Upper lobe of right lung (tissue), 1 donor: ENCODE data around the gene CHRNB1. TPM values are rescaled to one million over a fixed set of nuclear protein-coding genes. Genes with fewer than 3 reads are reported as not detected.
A peak's percentile ranks its signal among the peaks of the same experiment; 100 is the strongest.
"Not testable (repeated sequence)": the region's sequence is repeated elsewhere in the genome, so short reads cannot be mapped to it uniquely, and the experiment has no call there.

Experiments
- ATAC-seq: fragments of 200-7000 bp; cut with Tn5 transposase; one replicate; pipeline ENCODE4 v1.9.1; 2020; ENCODE audit warnings: mild to moderate bottlenecking, moderate library complexity
- DNase-seq: peaks from one replicate; pipeline ENCODE4 v3.0.0-alpha.2; 2020
- H3K27ac ChIP-seq: fragments of 200-600 bp; one replicate; pipeline ENCODE4 v1.8.0; 2022
- H3K27me3 ChIP-seq: fragments of 200-600 bp; one replicate; pipeline ENCODE4 v1.8.0; 2022; ENCODE audit warnings: mild to moderate bottlenecking
- H3K36me3 ChIP-seq: fragments of 200-600 bp; one replicate; pipeline ENCODE4 v1.8.0; 2022
- H3K4me1 ChIP-seq: fragments of 200-600 bp; one replicate; pipeline ENCODE4 v1.8.0; 2022
- H3K4me3 ChIP-seq: fragments of 200-600 bp; one replicate; pipeline ENCODE4 v1.8.0; 2022; ENCODE audit warnings: mild to moderate bottlenecking
- H3K9me3 ChIP-seq: fragments of 200-600 bp; one replicate; pipeline ENCODE4 v1.8.0; 2022
- CTCF ChIP-seq: fragments of 200-600 bp; IDR thresholded peaks from one replicate; pipeline ENCODE4 v1.8.0; 2022; ENCODE audit warnings: antibody characterized with exemption
- intact Hi-C: fragments of 100-400 bp; cut with DNase I; formaldehyde crosslinking; loops from one replicate; pipeline ENCODE4 v1.11.0; 2022
- total RNA-seq: library from RNA; stranded (reverse); fragmentation: NEBNext Ultra II Directional; extraction: Animal tissue kit (Norgen Biotek cat#: 25700); gene quantifications from one replicate; pipeline ENCODE4 v1.2.1, GENCODE V29; 2021
- donor health status: DM: no; HTN: yes; CAD: no; lungs with severe emphysema.

CHRNB1 gene
- total RNA-seq, 1 donor from 2014 or later: 10.1 TPM

GRCh38 chr17:7480089-7480384 is 35.2 kb downstream of the CHRNB1 start:
- no peak for TF ChIP-seq CTCF
- intact Hi-C loops: no loop called here
- Histone ChIP-seq H3K36me3 (no peaks in the 10 kb centered on the region), H3K9me3 (no peaks in the 10 kb centered on the region), H3K27ac (peak overlapping the region; percentile 99), H3K4me1 (peaks cover 32% of the 10 kb centered on the region), H3K27me3 (no peaks in the 10 kb centered on the region), H3K4me3 (peak overlapping the region; percentile 90)
- ATAC-seq: no peak
- DNase-seq: no peak

DNA sequence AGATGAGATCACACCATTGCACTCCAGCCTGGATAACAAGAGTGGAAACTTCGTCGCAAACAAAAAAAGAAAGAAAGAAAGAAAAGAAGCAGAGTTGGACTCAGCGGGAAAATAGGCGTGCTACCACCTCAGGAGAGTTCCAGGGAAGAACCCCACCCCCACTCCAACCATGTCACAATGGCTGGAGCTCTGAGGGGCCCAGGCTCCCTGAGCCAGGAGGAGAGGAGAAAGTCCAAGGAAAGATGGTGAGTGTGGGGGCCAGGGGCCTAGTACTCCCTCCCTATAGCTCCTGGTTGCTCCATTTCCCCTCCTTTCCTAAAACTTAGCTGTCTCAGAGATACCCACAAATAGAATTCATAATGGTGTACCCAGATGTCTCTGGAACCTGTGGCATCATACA is 36.4 kb downstream of the CHRNB1 start, which contains the start of gene SLC35G6:
Gene SLC35G6, plus strand, starts transcription at position 172 of the 400 bp plus-strand sequence. Its CDS starts 71 bp downstream, at position 243.
- DNase-seq, H3K36me3 ChIP-seq, ATAC-seq, intact Hi-C loops, H3K9me3 ChIP-seq, H3K27me3 ChIP-seq: not testable (repeated sequence)
- H3K4me1 ChIP-seq: peaks cover 32% of the 10 kb centered on the region
- peak within 1 kb of the TSS; percentile 90 for H3K4me3 ChIP-seq
- peak within 1 kb of the TSS; percentile 99 for H3K27ac ChIP-seq

DNA sequence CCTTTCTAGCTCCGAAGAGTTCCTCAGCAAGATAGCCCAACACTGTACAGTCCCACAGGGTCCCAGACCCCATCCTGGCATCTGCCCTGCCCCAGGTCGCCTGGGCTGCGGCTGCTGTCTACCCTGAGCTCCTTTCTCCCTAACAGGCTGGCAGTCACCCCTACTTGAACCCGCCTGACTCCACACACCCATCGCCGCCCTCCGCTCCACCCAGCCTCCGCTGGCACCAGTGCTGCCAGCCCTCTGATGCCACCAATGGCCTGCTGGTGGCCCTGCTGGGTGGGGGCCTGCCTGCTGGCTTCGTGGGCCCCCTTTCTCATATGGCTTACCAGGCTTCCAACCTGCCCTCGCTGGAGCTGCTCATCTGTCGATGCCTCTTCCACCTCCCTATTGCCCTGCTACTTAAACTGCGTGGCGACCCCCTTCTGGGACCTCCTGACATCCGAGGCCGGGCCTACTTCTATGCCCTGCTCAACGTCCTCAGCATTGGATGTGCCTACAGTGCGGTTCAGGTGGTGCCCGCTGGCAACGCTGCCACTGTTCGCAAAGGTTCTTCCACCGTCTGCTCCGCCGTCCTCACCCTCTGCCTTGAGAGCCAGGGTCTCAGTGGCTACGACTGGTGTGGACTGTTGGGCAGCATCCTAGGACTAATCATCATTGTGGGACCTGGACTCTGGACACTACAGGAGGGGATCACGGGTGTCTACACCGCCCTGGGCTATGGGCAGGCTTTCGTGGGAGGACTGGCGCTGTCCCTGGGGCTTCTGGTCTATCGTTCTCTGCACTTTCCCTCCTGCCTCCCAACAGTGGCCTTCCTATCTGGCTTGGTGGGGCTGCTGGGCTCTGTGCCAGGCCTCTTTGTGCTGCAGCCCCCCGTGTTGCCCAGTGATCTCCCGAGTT is 37.2 kb downstream of the CHRNB1 start:
- H3K36me3 ChIP-seq, intact Hi-C loops, H3K27me3 ChIP-seq, ATAC-seq, H3K4me3 ChIP-seq, H3K9me3 ChIP-seq, DNase-seq: not testable (repeated sequence)
- H3K4me1 ChIP-seq: peaks cover 32% of the 10 kb centered on the region
- peak overlapping the region; percentile 100 for H3K27ac ChIP-seq

DNA sequence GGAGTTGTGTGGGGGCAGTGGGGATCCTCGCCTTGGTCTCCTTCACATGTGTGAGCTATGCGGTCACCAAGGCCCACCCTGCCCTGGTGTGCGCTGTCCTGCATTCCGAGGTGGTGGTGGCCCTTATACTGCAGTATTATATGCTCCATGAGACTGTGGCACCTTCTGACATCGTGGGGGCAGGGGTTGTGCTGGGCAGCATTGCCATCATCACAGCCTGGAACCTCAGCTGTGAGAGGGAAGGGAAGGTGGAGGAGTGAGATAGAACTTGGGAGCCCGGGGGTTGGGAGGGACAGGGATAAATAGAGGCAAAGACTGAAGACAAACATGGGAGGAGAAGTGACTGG is 37.9 kb downstream of the CHRNB1 start:
- intact Hi-C loops: not testable (repeated sequence)

DNA sequence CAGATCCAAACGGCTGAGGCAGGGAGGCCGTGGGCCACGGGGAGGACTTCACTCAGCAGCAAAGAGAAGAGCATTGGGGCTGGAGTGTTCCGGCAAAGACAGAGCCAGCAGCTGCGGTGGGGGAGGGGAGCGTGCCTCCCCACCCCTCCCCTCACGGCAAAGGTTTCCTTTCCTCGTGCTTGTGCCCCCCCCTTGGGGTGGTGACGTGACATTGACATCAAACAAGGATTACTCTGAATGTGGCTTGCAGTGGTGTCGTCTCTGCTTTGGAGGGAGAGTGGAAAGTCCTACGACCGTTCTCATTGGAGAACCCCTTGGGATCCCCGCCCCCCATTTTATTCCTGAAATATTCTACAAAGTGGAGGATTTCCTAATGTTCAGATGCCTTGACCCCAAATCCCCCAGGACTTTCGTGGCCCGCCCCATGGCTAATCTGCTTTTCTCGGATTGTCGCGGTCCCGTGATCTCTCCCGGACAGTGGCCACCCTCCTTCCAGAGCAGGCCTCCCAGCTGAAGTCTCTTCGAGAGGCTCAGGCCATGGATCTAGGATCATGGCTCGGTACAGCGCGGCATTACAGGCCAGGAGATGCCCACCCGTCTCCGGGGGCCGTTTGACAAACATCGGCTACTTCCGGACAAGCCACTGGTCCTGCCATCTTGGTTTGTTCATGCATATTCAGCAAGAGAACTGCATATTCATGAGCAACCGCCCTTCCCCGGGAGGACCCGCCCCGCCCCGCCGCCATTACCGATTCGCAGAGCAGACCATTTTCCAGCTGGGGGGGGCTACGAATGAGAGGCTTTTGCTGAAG is 38.6 kb downstream of the CHRNB1 start:
- DNase-seq: peak; percentile 95
- H3K4me1 ChIP-seq: peaks cover 35% of the 10 kb centered on the region
- peaks cover 5% of the 10 kb centered on the region for H3K36me3 ChIP-seq
- H3K27me3 ChIP-seq: no peaks in the 10 kb centered on the region
- no peaks in the 10 kb centered on the region for H3K9me3 ChIP-seq
- intact Hi-C loops: no loop called here
- no peak for TF ChIP-seq CTCF
- ATAC-seq: peak; percentile 69
- peak overlapping the region; percentile 100 for H3K27ac ChIP-seq
- peak overlapping the region; percentile 78 for H3K4me3 ChIP-seq

More for the DNA sequence above, 37.9 kb downstream of the CHRNB1 start:
- Histone ChIP-seq H3K4me1 (peaks cover 32% of the 10 kb centered on the region), H3K27ac (peak overlapping the region; percentile 100), H3K4me3 (peak overlapping the region; percentile 78)
- H3K27me3 ChIP-seq, H3K36me3 ChIP-seq, DNase-seq, ATAC-seq, H3K9me3 ChIP-seq: not testable (repeated sequence)

- Histone ChIP-seq H3K4me3 (peak within 1 kb of the TSS; percentile 78), H3K27me3 (no peaks in the 10 kb centered on the region), H3K27ac (peak within 1 kb of the TSS; percentile 100), H3K36me3 (peaks cover 5% of the 10 kb centered on the region), H3K4me1 (peaks cover 43% of the 10 kb centered on the region), H3K9me3 (no peaks in the 10 kb centered on the region)
- DNase-seq (peak; percentile 99), ATAC-seq (peak; percentile 91)
- TF ChIP-seq CTCF: no peak
- intact Hi-C loops: no loop called here
Observed at GRCh38 chr17:7484067-7484918, 39.4 kb downstream of the CHRNB1 start, which contains the start of gene POLR2A. POLR2A (plus strand) TSS chr17:7484366.
